HL-60/S4 treated with phorbol 12-myristate 13-acetate at 8.2 ng/mL for 4 days and 3 days (cell line): Measurements from ENCODE around the gene ACTR1B.
"Not testable (repeated sequence)": the region's sequence is repeated elsewhere in the genome, so short reads cannot be mapped to it uniquely, and the experiment has no call there.

Experiments
- in situ Hi-C: fragments of 300-500 bp; cut with MboI; formaldehyde crosslinking; loops from 2 replicates; pipeline ENCODE4 v1.15.0; 2022; ENCODE audit warnings: low sequenced_read_pairs

ACTR1B gene

DNA sequence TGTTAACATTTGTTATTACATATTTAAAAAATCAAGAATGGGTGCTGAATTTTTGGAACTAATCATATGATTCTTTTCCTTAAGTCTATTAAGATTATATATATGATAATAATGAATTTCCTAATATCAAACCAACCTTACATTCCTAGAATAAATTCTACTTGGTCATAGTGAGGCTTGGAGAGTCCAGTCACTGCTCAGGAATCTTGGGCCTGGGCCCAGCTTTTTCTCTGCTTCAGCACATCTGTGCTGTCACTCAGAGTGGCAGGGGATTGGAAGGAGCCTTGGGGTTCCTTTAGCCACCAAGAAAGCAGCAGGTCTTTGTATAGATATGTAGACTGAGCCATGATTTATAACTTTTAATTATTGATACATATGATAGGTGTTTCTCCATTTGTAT is 29.6 kb upstream of the ACTR1B start:
- in situ Hi-C loops = no loop called here

GRCh38 chr2:97691166-97691565 is 27.3 kb upstream of the ACTR1B start:
- in situ Hi-C loops = no loop called here

GRCh38 chr2:97688062-97688827 is 24.4 kb upstream of the ACTR1B start:
- in situ Hi-C loops = no loop called here

- in situ Hi-C loops = not testable (repeated sequence)
These were observed 23.4 kb upstream of the ACTR1B start for GRCh38 chr2:97687235-97687634.

- in situ Hi-C loops = no loop called here
These were observed 14.5 kb upstream of the ACTR1B start for GRCh38 chr2:97678298-97678697.

DNA sequence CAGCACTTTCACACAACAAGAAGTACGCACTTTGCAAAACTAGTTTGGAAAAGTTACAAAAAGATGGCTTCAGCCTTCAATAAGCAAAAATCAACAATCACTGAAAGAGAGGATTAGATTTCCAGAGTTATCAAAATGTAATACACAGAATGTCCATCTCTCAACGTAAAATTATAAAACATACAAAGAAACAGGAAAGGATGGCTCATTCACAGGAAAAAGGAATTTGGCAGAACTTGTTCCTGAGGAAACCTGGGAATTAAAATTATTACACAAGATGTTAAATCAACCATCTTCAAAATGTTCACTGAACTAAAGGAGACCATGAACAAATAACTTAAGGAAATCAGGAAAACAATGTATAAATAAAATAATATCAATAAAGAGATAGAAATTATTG is 13.6 kb upstream of the ACTR1B start:
- in situ Hi-C loops = no loop called here

DNA sequence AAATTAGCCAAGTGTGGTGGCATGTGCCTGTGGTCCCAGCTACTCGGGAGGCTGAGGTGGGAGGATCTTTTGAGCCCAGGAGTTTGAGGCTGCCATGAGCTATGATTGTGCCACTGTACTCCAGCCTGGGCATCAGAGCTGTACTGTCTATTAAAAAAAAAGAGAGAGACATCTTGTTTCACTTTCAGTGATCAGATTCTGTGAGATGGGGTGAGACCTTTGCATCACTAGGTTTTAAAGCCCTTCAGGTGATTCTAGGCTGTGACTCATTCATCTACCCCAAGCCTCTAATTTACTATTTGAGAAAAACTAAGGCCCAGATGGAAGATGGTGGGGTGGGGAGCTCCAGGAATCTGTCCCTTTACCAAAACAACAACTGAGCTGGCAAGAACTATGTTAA is 12.8 kb upstream of the ACTR1B start:
- in situ Hi-C loops = no loop called here

DNA sequence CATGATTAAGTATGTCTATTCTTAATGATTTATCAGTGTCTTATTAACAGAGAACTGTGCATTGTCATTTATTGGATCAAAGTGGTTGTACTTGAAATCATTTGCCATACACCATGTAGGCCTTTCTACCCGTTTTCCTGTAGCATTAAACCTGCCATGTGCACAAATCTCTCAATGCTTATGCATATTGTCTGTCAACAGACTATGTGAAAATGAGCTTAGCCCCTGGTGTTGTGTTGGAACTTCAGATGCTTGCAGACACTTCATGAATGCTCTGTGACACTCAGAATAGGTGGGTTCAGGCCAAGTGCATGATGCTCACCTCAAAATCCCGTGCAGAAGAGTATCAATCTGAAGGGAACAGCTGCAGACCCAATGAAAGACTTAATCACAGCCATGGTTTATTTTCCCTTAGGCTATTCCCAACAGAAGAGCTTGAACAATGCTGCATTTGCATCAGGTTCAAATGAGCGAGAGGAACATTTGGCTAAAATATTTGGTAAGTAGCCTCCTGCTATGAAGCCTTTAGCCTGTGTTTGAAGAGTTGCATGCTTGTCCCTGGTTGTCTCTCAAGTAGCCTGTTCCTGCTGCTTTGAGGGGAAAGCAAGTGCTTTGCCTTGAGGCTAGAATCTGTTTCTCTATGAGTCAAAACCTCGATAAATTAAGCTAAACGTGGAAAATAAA is 11.7 kb upstream of the ACTR1B start:
- in situ Hi-C loops = no loop called here

- in situ Hi-C loops = loop anchor here (25.0 kb wide), 1 partner anchor 1612 kb away; no protein-coding TSS in a partner anchor
These were observed 10.1 kb upstream of the ACTR1B start for GRCh38 chr2:97673915-97674283.

DNA sequence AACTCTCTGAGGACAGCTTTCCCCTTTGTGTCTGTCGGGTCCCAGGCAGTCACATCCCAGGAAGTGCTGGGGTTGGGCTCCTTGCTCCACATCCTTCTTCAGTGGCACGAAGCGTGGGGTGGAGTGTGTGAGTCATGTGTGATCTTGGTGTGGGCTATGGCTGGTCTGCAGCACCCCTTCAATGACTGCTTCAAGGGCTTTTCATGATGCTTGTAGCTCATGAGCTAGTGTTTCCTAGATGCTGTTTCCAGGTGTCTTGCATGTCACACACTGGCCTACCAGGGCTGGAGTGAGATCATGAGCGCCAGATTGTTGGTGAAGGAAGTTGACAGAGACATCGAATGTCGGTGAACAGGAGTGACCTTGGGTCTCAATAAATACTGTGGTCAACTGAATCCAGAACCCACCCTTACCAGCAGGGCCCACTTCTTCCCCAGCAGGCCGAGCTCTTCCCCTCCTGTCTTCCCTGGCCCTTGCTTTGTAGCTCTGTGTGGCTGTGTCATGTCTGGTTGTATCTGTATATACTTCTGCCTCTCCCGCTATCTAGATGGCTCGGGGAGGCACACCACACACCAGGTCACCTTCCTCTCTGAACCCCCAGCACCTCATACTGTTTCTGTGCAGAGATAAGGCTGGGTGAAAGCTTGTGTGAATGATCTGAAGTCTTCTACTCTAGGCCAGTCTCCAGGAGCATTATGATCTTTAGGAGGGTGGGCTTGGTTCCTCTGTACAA is 9.5 kb upstream of the ACTR1B start:
- in situ Hi-C loops = loop anchor here (25.0 kb wide), 1 partner anchor 1611 kb away; no protein-coding TSS in a partner anchor

DNA sequence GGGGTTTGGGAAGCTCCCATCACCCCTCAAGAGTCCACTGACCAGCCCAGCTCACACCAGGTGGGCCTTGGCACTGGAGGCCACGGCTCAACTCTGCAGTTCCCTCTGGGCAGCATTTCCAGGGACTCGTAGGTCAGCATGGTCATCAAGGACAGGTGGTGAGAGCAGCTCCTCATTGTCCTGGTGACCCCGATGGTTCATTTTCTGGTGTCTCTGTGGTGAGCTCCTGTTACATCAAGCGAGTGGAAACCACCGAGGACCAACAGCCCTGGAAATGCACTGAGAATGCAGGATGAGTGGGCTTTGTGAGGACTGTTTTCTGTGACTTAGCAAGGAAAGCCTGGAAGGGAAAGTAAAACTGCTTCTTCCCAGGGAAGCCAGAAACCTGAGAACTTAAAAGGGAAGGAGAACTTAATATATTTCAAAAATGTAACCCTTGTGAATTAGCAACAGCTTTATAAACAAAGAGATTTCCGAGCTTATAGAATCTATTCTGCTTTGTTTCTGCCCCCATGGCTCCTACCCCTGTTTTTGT is 8.8 kb upstream of the ACTR1B start:
- in situ Hi-C loops = loop anchor here (25.0 kb wide), 1 partner anchor 1610 kb away; no protein-coding TSS in a partner anchor

DNA sequence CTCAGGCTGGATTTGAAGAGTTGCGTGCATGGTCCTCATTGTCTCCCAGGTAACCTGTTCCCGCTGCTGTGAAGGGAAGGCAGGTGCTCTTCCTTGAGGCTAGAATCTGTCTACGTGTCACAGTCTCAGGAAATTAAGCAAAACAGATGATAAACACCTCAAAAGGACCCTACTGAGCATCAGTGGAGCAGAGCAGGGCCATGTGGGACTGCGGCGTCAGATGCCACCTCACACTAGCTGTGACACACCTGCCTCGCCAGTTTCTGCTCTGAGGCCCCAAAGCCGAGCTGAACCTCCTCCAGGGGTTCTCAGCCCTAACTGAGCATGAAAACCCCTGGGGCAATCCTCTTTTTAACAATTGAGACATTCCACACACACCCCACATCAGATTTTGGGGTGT is 7.7 kb upstream of the ACTR1B start:
- in situ Hi-C loops = loop anchor here (25.0 kb wide), 1 partner anchor 1609 kb away; no protein-coding TSS in a partner anchor

GRCh38 chr2:97670471-97670870 is 6.6 kb upstream of the ACTR1B start:
- in situ Hi-C loops = loop anchor here (25.0 kb wide), 1 partner anchor 1608 kb away; no protein-coding TSS in a partner anchor

DNA sequence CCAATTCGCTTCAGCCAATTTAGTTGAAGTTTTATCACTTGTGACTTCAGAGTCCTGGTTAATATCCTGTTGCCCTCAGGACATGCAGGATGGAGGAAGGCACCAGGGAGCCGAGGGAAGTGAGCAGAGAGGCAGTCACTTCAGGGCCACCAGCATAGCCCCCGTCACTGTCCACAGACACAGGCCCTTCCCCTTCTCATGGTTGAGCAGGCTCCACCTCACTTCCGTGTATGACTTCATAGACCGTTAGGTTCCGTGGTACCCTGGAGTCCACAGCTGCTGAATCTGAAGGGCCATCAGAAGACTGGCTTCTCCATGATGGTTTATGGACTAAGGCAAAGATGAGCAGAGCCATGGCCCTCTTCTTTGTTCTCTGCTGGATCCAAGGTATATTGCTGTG is 5.6 kb upstream of the ACTR1B start, which contains the start of gene C2orf92:
C2orf92 (plus strand) TSS at position 266 of the 400 bp plus-strand sequence; CDS start at position 342, 76 bp downstream.
- in situ Hi-C loops = loop anchor here (25.0 kb wide), 1 partner anchor 1607 kb away; no protein-coding TSS in a partner anchor

GRCh38 chr2:97664636-97664970 is 759 bp upstream of the ACTR1B start:
- in situ Hi-C loops = loop anchor here (25.0 kb wide), 1 partner anchor 1602 kb away; no protein-coding TSS in a partner anchor

- in situ Hi-C loops = loop anchor here (25.0 kb wide), 1 partner anchor 1601 kb away; no protein-coding TSS in a partner anchor
These were observed 250 bp downstream of the ACTR1B start for GRCh38 chr2:97663626-97663961.

DNA sequence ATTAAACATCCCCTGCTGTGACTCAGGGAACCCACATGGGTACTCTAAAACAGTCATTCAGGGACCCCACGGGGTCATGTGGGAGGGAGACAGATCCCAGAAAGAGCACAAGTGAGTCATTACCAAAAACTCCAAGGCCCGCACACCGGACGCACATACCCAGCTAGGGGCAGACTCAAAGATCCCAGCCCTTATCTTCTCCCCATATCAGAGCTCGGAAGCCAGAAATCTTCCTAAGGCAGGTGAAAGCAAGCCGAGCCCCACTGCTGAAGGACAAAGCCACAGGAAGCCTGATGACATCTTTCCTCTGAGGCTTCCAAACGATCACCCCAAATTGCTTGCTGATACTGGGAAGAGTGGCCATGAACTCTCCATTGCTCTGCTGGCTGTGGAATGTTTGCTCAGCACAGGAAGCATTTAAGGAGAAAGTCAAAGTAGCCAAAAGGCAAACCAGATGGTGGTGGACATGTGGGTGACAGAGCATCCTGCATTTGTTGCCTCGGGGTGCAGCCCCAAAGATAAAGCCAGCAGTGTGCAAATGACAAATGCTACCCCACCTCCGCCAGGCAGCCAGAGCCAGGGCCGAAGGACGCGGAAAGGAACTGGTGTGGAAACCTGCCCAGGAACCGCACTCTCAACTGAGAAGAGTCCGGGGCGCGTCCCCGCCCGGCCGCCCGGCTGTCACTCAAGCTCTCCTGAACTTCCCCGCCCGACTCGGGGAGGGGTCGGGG is 784 bp downstream of the ACTR1B start:
- in situ Hi-C loops = loop anchor here (25.0 kb wide), 1 partner anchor 1601 kb away; no protein-coding TSS in a partner anchor

GRCh38 chr2:97662386-97662894 is 1.4 kb downstream of the ACTR1B start:
- in situ Hi-C loops = loop anchor here (25.0 kb wide), 1 partner anchor 1600 kb away; no protein-coding TSS in a partner anchor

DNA sequence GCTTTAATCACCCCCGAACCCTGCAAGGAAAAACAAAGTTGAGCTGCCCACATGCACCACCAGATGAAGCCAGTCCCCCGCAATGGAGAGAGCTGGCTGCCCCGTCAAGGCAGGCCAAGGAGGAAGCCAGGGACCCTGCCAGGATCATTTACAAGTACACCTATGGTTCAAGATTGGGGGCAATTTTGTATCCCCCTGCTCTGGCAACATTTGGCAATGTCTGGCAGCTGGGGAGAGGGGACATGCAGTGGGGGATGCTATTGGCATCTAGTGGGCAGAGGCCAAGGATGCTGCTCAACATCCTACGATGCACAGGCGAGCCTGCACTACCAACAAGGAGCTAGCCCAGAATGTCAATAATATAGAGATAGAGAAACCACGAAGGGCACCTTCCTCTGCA is 1.9 kb downstream of the ACTR1B start:
- in situ Hi-C loops = loop anchor here (25.0 kb wide), 1 partner anchor 1600 kb away; no protein-coding TSS in a partner anchor
